DND-41 (cell line): ENCODE data around the gene B3GAT2.

Source experiments
- EZH2 ChIP-seq: IDR thresholded peaks from 3 replicates; pipeline ENCODE4 v1.6.1; 2012; ENCODE audit warnings: borderline replicate concordance, low read depth, mild to moderate bottlenecking, moderate library complexity, low read length, inconsistent platforms; ENCODE audit not compliant: severe bottlenecking
- TF ChIP-seq, protein P1 (sequence below): IDR thresholded peaks from 2 replicates; pipeline ENCODE4 v1.5.1; 2012; ENCODE audit warnings: borderline replicate concordance, low read length, moderate library complexity, mild to moderate bottlenecking; ENCODE audit not compliant: poor library complexity, severe bottlenecking; ENCODE audit errors: extremely low read depth

- TF ChIP-seq, protein P1, sequence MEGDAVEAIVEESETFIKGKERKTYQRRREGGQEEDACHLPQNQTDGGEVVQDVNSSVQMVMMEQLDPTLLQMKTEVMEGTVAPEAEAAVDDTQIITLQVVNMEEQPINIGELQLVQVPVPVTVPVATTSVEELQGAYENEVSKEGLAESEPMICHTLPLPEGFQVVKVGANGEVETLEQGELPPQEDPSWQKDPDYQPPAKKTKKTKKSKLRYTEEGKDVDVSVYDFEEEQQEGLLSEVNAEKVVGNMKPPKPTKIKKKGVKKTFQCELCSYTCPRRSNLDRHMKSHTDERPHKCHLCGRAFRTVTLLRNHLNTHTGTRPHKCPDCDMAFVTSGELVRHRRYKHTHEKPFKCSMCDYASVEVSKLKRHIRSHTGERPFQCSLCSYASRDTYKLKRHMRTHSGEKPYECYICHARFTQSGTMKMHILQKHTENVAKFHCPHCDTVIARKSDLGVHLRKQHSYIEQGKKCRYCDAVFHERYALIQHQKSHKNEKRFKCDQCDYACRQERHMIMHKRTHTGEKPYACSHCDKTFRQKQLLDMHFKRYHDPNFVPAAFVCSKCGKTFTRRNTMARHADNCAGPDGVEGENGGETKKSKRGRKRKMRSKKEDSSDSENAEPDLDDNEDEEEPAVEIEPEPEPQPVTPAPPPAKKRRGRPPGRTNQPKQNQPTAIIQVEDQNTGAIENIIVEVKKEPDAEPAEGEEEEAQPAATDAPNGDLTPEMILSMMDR = no peak
- no peak for TF ChIP-seq EZH2
These were observed 34.4 kb upstream of the B3GAT2 start for GRCh38 chr6:70991253-70991652.
